NB4 (cell line): ENCODE results near the gene TSSC4.

Source experiments
- DNase-seq: peaks from one replicate; pipeline ENCODE4 v3.0.0; 2010; ENCODE audit warnings: low read depth
- H3K4me3 ChIP-seq: one replicate; pipeline ENCODE4 v1.5.1; 2011; ENCODE audit warnings: mild to moderate bottlenecking, low read depth, low read length, moderate library complexity
- MYC ChIP-seq: IDR thresholded peaks from 2 replicates; pipeline ENCODE4 v1.6.1; 2011; ENCODE audit warnings: low read depth, low read length
- POLR2A ChIP-seq: IDR thresholded peaks from 2 replicates; pipeline ENCODE4 v1.6.1; 2011; ENCODE audit warnings: mild to moderate bottlenecking; ENCODE audit not compliant: insufficient read length; ENCODE audit errors: extremely low read depth
- TF ChIP-seq, protein P1 (sequence below): IDR thresholded peaks from 2 replicates; pipeline ENCODE4 v1.6.1; 2011; ENCODE audit warnings: low read depth, low read length
- TF ChIP-seq, protein P2 (sequence below): IDR thresholded peaks from one replicate; pipeline ENCODE4 v1.5.1; 2012; ENCODE audit warnings: low read depth, low read length

TSSC4 gene

DNA sequence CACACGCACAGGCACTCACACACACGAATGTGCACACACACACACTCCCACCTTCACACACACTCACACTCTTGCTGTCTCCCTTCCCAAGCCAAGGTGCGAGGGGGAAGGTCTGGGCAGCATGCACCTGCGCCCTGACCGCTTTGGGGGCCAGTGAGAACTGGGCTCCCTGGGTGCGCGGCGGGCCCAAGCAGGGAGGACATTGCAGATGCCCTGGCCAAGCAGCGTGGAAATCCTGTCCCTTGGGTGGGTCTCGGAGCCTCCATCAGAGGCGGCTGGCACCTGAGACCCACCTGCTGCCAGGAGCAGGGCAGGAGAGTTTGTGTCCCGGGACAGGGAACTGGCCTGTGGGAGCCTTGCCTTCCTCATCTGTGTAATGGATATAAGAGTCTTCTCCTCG is 20.2 kb upstream of the TSSC4 start:
- H3K4me3 ChIP-seq = peak overlapping the region; percentile 28
- DNase-seq = no peak

DNA sequence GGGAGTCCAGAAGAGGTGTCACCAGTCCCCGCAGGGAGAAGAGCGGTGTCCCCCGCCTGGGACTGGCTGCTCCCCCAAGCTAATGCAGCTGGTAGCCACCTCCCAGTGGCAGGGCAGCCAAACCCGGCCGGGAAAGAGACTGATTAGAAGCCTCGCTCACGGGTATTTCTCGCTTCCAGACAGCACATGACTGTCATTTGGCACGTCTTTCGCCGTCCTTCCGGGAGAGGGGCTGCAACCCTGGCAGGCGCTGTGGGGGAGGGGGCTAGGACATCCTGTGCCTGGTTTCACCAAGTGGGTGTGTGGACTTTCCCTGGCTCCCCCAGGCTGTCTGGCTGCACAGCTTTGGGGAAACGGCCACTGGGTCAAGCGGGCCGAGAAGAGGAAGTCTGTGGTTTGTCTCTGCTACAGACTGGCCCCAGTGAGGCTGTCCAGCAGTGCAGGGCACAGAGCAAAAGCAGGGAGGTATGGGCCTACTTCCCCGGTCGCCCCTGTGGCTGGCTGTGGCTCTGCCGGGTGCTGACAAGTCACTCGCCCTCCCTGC is 19.7 kb upstream of the TSSC4 start:
- DNase-seq = peak; percentile 88
- TF ChIP-seq, protein P1, sequence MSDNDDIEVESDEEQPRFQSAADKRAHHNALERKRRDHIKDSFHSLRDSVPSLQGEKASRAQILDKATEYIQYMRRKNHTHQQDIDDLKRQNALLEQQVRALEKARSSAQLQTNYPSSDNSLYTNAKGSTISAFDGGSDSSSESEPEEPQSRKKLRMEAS = peak; percentile 46; the same call in 1 of the 2 replicates
- TF ChIP-seq POLR2A = no peak
- H3K4me3 ChIP-seq = no peak overlapping the region

More for the DNA sequence above, 20.2 kb upstream of the TSSC4 start:
- no peak for TF ChIP-seq MYC
- TF ChIP-seq, protein P2, sequence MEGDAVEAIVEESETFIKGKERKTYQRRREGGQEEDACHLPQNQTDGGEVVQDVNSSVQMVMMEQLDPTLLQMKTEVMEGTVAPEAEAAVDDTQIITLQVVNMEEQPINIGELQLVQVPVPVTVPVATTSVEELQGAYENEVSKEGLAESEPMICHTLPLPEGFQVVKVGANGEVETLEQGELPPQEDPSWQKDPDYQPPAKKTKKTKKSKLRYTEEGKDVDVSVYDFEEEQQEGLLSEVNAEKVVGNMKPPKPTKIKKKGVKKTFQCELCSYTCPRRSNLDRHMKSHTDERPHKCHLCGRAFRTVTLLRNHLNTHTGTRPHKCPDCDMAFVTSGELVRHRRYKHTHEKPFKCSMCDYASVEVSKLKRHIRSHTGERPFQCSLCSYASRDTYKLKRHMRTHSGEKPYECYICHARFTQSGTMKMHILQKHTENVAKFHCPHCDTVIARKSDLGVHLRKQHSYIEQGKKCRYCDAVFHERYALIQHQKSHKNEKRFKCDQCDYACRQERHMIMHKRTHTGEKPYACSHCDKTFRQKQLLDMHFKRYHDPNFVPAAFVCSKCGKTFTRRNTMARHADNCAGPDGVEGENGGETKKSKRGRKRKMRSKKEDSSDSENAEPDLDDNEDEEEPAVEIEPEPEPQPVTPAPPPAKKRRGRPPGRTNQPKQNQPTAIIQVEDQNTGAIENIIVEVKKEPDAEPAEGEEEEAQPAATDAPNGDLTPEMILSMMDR = no peak
- TF ChIP-seq POLR2A = no peak

DNA sequence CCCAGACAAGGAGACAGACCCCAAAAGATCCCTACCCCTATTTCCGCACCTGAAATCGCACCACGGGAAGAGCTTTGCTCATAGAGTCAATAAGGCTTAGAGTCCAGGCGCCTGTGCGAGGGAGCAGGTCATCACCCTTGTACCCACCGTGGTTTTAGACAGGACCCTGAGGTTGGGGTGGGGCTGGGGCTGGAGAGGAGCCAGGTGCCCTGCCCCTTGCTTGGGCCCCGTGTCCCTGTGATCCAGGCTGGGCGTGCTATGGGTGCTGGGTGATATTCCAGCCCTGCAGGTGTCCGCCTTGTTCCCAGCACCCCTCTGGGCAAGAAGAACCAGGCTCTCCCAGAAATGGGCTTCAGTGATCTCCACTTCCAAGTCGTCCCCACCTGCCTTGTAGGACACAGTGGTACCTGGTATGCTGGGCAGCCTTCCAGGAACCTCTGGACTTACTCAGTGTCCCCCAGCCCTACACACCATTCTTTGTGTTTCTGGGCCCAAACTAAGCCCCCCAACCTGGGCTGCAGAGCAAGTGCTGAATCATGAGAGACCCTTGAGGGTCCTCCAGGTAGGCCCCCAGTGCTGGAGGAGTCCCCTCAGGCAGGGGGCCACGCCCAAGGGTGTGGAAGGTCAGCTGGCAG is 18.9 kb upstream of the TSSC4 start:
- H3K4me3 ChIP-seq = no peak overlapping the region
- no peak for TF ChIP-seq MYC
- TF ChIP-seq, protein P1 = no peak
- TF ChIP-seq, protein P2 = no peak
- TF ChIP-seq POLR2A = no peak
- no peak for DNase-seq

DNA sequence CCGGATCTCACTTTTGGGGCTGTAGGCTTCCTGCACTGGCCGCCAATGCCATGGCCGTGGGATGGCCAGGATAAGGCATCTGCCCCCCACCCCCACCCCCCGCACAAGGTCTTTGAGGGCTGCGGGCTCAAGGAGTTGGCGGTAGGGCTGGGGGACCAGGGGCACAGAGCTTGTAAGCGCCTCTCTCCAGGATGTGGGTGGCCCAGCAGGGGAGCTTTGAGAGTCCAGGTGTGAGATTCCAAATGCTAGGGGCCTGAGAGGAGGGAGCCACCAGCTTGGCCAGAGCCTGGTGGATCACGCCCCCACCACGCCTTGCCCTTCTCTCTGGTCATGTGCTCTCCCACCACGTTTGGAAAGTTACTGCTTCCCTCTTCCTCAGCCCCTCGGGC is 18.4 kb upstream of the TSSC4 start:
- DNase-seq = no peak
- H3K4me3 ChIP-seq = no peak overlapping the region
- TF ChIP-seq, protein P1 = no peak
- TF ChIP-seq MYC = no peak
- TF ChIP-seq POLR2A = no peak

DNA sequence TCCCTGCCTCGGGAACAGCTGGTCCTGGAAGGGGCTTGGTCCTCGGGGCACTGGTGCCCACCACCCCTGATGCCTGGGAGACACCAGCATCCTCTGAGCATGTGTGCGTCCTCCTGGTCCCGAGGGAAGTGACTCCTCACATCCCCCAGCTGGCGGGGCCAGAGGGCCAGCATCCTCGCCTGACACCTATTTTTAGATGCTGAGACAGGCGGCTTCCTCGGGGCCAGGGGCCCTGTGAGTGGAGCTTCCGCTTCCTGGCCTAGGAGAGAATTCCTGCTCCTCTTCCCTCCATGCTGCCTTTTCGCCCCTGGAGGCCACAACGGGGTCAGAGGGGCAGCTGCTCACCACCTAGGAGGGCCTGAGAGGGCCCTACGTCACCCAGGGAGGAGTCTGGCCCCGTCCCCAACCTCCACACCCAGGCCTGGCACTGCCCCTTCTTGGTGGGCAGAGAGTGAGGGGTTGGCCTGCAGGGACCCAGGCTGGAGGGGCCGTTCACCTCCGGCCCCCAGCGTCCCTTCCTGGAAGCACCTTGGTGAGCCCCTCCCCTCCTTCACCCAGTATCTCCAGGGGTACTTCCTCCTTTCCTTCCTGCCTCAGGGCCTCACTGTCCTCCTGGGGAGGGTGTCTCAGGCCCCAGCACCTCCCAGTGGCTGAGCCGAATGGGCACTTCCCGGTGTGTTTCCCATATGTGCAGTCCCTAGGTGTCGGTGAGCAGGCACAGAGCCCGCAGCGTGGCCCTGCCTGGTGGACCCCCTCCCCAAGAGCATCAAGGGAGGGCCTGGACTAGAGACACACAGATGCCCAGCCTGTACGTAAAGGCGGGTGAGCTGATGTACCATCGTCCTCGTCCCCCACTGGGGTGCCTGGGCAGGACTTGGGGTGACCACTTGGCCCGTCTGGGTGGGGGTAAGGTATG is 17.4 kb upstream of the TSSC4 start:
- H3K4me3 ChIP-seq = no peak overlapping the region
- TF ChIP-seq, protein P1 = no peak
- TF ChIP-seq POLR2A (no peak), MYC (no peak)
- TF ChIP-seq, protein P2 = no peak
- peak; percentile 26 for DNase-seq

DNA sequence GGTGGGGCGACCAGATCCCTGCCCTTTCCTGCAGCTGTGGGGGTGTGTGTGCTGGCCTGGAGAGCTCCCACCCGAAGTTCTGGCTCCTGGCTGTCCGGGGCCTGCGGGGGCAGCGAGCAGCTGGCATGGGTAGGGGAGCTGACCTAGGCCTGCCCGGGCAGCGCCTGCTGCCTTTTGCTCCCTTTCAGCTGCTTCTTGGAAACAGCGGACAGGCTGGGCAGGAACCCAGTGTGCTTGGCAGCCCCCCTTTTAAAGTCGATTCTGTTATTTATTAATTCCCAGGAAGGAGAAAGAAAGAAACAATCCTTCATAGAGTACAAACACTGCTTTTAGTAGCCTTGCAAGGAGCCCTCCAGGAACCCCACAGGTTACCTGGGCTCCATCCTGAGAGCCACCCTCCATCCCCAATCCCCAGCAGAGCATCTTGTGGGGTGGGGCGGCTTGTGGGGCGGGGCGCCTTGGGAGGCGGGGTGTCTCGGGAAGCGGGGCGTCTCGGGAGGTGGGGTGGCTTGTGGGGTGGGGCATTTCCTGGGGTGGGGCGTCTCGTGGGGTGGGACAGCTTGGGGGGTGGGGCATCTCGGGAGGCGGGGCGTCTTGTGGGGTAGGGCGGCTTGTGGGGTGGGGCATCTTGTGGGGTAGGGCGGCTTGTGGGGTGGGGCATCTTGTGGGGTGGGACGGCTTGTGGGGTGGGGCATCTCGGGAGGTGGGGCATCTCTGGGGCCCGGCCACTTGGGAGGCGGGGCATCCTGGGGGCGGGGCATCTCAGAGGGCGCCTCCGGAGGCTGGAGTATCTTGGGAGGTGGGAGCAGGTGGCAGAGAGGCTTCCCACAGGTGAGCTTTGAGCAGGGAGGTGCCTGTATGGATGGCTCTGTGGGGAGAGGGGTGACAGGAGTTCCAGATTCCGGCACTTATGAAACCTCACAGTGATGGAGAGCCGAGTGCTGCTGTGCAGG is 16.4 kb upstream of the TSSC4 start:
- no peak overlapping the region for H3K4me3 ChIP-seq
- TF ChIP-seq, protein P2 = no peak
- TF ChIP-seq POLR2A = no peak
- TF ChIP-seq MYC = no peak
- TF ChIP-seq, protein P1 = no peak
- no peak for DNase-seq
